Osteoblast (primary cell): Measurements from ENCODE around the gene ARHGAP15. TPM values are rescaled to one million over a fixed set of nuclear protein-coding genes. Genes with fewer than 3 reads are reported as not detected.

Experiments
- DNase-seq: peaks from one replicate; pipeline ENCODE4 v3.0.0; 2011; ENCODE audit warnings: low spot score, mixed read lengths; ENCODE audit not compliant: insufficient read length; ENCODE audit errors: missing footprints
- H2AFZ ChIP-seq: 2 replicates; pipeline ENCODE4 v1.6.0; 2011; ENCODE audit warnings: mild to moderate bottlenecking, low read length
- H3K27ac ChIP-seq: 2 replicates; pipeline ENCODE4 v1.5.1; 2011; ENCODE audit warnings: mild to moderate bottlenecking, low read depth, low read length, moderate library complexity
- H3K27me3 ChIP-seq: 2 replicates; pipeline ENCODE4 v1.6.0; 2012; ENCODE audit warnings: mild to moderate bottlenecking, control low read depth, inconsistent platforms, low read length, moderate library complexity; ENCODE audit not compliant: insufficient read depth
- H3K36me3 ChIP-seq: 2 replicates; pipeline ENCODE4 v1.5.1; 2011; ENCODE audit warnings: mild to moderate bottlenecking, low read length, control low read depth, moderate library complexity; ENCODE audit not compliant: insufficient read depth
- H3K4me1 ChIP-seq: 2 replicates; pipeline ENCODE4 v1.5.1; 2011; ENCODE audit warnings: mild to moderate bottlenecking, low read length, control low read depth, moderate library complexity; ENCODE audit not compliant: insufficient read depth
- H3K4me2 ChIP-seq: 2 replicates; pipeline ENCODE4 v1.6.0; 2011; ENCODE audit warnings: mild to moderate bottlenecking, low read length; ENCODE audit not compliant: insufficient read depth
- H3K4me3 ChIP-seq: fragments of 200-600 bp; sonication (generic); 3 replicates; pipeline ENCODE4 v1.5.1; 2012; ENCODE audit warnings: mild to moderate bottlenecking, low read length, inconsistent platforms; ENCODE audit not compliant: insufficient read depth
- H3K79me2 ChIP-seq: 2 replicates; pipeline ENCODE4 v1.6.0; 2012; ENCODE audit warnings: mild to moderate bottlenecking, low read length, control low read depth, inconsistent platforms; ENCODE audit not compliant: insufficient read depth
- H3K9me3 ChIP-seq: 2 replicates; pipeline ENCODE4 v1.5.1; 2011; ENCODE audit warnings: low read depth, low read length, control low read depth
- H4K20me1 ChIP-seq: 2 replicates; pipeline ENCODE4 v1.6.0; 2012; ENCODE audit warnings: mild to moderate bottlenecking, low read length, control low read depth; ENCODE audit not compliant: insufficient read depth
- total RNA-seq: library from RNA; depleted of rRNA; stranded (reverse); fragments of >200 nt; gene quantifications from 2 replicates; pipeline ENCODE4 v1.2.3, GENCODE V29; 2012
- TF ChIP-seq, protein P1 (sequence below): IDR thresholded peaks from 2 replicates; pipeline ENCODE4 v1.5.1; 2011; ENCODE audit warnings: mild to moderate bottlenecking, low read depth, low read length, moderate library complexity; ENCODE audit errors: extremely low read depth

Gene ARHGAP15
- total RNA-seq, 1 donor = 2.2 TPM

DNA sequence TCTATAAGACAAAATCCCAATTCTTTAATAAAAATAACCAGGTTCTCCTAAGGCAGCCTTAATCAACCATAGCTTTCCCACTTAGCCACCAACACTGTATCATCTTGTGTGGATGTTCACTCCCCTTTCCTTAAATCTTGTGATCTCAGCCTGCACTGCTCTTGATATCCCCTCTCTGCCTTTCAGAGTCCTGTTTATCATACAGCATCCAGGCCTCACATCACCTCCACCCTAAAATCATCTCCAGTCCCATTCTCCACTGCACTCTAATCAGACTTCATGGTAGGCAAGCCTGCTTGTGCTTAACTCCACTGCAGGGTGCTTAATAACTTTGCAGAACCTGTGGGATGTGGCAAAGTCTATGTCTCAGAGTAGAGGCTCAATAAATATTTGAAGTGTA lies 18.8 kb downstream of the ARHGAP15 start:
- no peaks in the 10 kb centered on the region for H4K20me1 ChIP-seq
- TF ChIP-seq, protein P1, sequence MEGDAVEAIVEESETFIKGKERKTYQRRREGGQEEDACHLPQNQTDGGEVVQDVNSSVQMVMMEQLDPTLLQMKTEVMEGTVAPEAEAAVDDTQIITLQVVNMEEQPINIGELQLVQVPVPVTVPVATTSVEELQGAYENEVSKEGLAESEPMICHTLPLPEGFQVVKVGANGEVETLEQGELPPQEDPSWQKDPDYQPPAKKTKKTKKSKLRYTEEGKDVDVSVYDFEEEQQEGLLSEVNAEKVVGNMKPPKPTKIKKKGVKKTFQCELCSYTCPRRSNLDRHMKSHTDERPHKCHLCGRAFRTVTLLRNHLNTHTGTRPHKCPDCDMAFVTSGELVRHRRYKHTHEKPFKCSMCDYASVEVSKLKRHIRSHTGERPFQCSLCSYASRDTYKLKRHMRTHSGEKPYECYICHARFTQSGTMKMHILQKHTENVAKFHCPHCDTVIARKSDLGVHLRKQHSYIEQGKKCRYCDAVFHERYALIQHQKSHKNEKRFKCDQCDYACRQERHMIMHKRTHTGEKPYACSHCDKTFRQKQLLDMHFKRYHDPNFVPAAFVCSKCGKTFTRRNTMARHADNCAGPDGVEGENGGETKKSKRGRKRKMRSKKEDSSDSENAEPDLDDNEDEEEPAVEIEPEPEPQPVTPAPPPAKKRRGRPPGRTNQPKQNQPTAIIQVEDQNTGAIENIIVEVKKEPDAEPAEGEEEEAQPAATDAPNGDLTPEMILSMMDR = no peak
- H3K79me2 ChIP-seq = no peaks in the 10 kb centered on the region
- no peak for DNase-seq
- no peak overlapping the region for H3K4me2 ChIP-seq
- no peaks in the 10 kb centered on the region for H3K9me3 ChIP-seq
- H3K36me3 ChIP-seq = no peaks in the 10 kb centered on the region
- no peak overlapping the region for H2AFZ ChIP-seq
- H3K27ac ChIP-seq = no peak overlapping the region
- H3K4me1 ChIP-seq = no peaks in the 10 kb centered on the region
- no peak overlapping the region for H3K4me3 ChIP-seq
- H3K27me3 ChIP-seq = no peaks in the 10 kb centered on the region

DNA sequence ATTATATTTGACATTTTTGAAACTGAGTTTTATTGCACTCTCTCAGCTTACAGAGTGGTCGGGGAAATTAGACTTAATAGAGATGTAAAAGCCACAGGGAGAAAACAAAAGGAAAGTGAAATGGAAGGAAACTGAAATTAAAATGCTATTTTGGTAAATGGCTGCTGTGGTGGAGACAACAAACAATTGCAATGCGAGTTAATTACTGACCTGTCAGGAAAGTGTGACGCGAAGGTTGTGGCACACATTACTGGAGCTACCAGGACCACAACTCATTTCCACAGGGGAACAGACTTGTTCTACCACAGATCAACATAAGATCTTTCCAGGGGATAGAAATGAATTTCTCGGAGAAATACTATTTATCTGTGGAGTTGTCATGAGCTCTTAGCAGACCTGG lies 19.5 kb downstream of the ARHGAP15 start:
- no peak for DNase-seq
- no peak overlapping the region for H3K4me2 ChIP-seq
- H3K9me3 ChIP-seq = no peaks in the 10 kb centered on the region
- no peak overlapping the region for H3K4me3 ChIP-seq
- H3K36me3 ChIP-seq = no peaks in the 10 kb centered on the region
- no peak overlapping the region for H3K27ac ChIP-seq
- TF ChIP-seq, protein P1 = no peak
- H3K27me3 ChIP-seq = no peaks in the 10 kb centered on the region
- H4K20me1 ChIP-seq = no peaks in the 10 kb centered on the region
- no peaks in the 10 kb centered on the region for H3K4me1 ChIP-seq
- no peaks in the 10 kb centered on the region for H3K79me2 ChIP-seq
- peak overlapping the region; percentile 47 for H2AFZ ChIP-seq

DNA sequence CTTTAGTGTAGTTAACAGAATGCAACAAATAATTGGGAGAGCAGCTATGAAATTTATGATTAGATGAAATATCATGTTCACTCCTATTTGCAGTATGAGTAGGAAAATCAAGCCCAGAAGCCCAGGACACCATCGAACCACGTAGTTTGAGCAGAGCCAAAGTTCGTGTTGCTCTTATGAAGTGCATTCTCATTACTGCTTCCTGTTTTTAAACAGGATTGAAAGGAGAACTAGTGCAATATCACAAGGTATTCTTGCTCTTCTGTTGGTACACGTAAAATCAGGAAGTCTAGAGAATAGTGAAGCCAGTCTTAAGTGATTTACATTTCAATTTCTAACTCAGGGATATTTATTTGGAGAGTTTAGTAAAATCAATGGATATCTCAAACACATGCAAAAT lies 21.1 kb downstream of the ARHGAP15 start:
- Histone ChIP-seq H3K27ac (no peak overlapping the region), H3K9me3 (no peaks in the 10 kb centered on the region), H3K36me3 (no peaks in the 10 kb centered on the region), H3K79me2 (no peaks in the 10 kb centered on the region), H3K4me2 (no peak overlapping the region), H3K27me3 (no peaks in the 10 kb centered on the region), H4K20me1 (no peaks in the 10 kb centered on the region), H3K4me1 (no peaks in the 10 kb centered on the region), H3K4me3 (no peak overlapping the region), H2AFZ (no peak overlapping the region)
- no peak for DNase-seq
- TF ChIP-seq, protein P1 = no peak

DNA sequence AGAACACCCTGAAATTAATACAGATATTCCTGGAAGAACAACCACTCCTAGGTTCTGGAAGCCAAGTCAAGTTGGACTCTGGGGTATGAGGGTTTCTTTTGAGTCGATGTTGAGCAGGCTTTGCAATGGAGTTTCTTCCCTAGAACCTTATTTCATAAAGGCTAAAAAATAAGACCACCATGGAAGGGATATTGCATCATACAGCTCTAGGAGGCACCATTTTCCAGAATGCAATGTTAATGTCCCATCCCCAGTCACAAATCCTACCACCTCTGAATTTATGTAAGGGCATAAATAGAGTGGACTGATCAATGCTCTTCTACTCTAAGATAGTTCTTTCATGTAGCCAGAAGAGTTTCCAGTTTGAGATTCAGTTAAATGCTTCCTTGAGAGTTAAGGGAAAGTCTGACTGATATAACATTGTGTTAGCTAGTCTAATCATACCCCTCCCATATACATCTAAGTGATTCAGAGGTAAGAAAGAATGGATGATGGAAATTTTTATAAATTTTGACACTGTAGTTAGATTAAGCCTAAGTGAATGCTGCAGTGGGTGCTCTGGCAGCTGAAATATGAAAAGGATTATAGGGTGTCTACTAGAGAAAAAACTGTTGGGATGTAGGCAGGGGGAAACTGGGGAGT lies 22.0 kb downstream of the ARHGAP15 start:
- DNase-seq = no peak
- no peaks in the 10 kb centered on the region for H3K36me3 ChIP-seq

More for the DNA sequence above, 22.0 kb downstream of the ARHGAP15 start:
- Histone ChIP-seq H3K79me2 (no peaks in the 10 kb centered on the region), H3K27me3 (no peaks in the 10 kb centered on the region), H3K4me2 (no peak overlapping the region), H3K4me1 (no peaks in the 10 kb centered on the region), H3K9me3 (no peaks in the 10 kb centered on the region), H2AFZ (no peak overlapping the region), H4K20me1 (no peaks in the 10 kb centered on the region), H3K4me3 (no peak overlapping the region), H3K27ac (no peak overlapping the region)
- TF ChIP-seq, protein P1 = no peak
